NCI-H748 (cell line): ENCODE data around the gene CCDC188.
A peak's percentile ranks its signal among the peaks of the same experiment; 100 is the strongest.
"Not testable (repeated sequence)": the region's sequence is repeated elsewhere in the genome, so short reads cannot be mapped to it uniquely, and the experiment has no call there.

ENCODE experiments used
- DNase-seq: peaks from one replicate; lab custom pipeline; 2025; ENCODE audit not compliant: unreplicated experiment; lab: John Stamatoyannopoulos, UW

The CCDC188 gene

GRCh38 chr22:20171288-20172140 is 20.7 kb upstream of the CCDC188 start:
- no peak for DNase-seq

GRCh38 chr22:20170170-20170569 is 19.3 kb upstream of the CCDC188 start:
- no peak for DNase-seq

- no peak for DNase-seq
Measured at GRCh38 chr22:20169253-20169822, 18.5 kb upstream of the CCDC188 start.

- DNase-seq = no peak
Measured at GRCh38 chr22:20167643-20168322, 16.9 kb upstream of the CCDC188 start.

GRCh38 chr22:20166703-20167102 is 15.8 kb upstream of the CCDC188 start:
- no peak for DNase-seq

GRCh38 chr22:20165913-20166312 is 15.1 kb upstream of the CCDC188 start:
- no peak for DNase-seq

GRCh38 chr22:20165421-20165820 is 14.6 kb upstream of the CCDC188 start:
- no peak for DNase-seq

- DNase-seq = no peak
Measured at GRCh38 chr22:20164863-20165262, 14.0 kb upstream of the CCDC188 start.

- no peak for DNase-seq
Measured at GRCh38 chr22:20160041-20160440, 9.2 kb upstream of the CCDC188 start.

GRCh38 chr22:20159531-20159930 is 8.7 kb upstream of the CCDC188 start:
- not testable (repeated sequence) for DNase-seq

- no peak for DNase-seq
Measured at GRCh38 chr22:20159076-20159475, 8.2 kb upstream of the CCDC188 start.

GRCh38 chr22:20158391-20159036 is 7.7 kb upstream of the CCDC188 start:
- no peak for DNase-seq

- no peak for DNase-seq
Measured at GRCh38 chr22:20157430-20158183, 6.8 kb upstream of the CCDC188 start.

- peak; percentile 61 for DNase-seq
Measured at GRCh38 chr22:20156611-20157429, 6.0 kb upstream of the CCDC188 start.

GRCh38 chr22:20156042-20156389 is 5.2 kb upstream of the CCDC188 start:
- DNase-seq = no peak

GRCh38 chr22:20155330-20156041 is 4.6 kb upstream of the CCDC188 start:
- peak; percentile 96 for DNase-seq

GRCh38 chr22:20154602-20155187 is 3.8 kb upstream of the CCDC188 start:
- DNase-seq = peak; percentile 44

- no peak for DNase-seq
Measured at GRCh38 chr22:20153945-20154344, 3.1 kb upstream of the CCDC188 start.

- no peak for DNase-seq
Measured at GRCh38 chr22:20152464-20152890, 1.6 kb upstream of the CCDC188 start.
